Body of pancreas (tissue), 4 donors: Measurements from ENCODE around the gene ZBTB38. TPM values are rescaled to one million over a fixed set of nuclear protein-coding genes. Genes with fewer than 3 reads are reported as not detected.

ENCODE experiments used
- ATAC-seq: fragments of 150-250 bp; one replicate; pipeline ENCODE4 v1.9.1; 2016
- DNase-seq, 4 donors: peaks; one replicate each; pipeline ENCODE4 v3.0.0-alpha.2; 2019
- H3K27ac ChIP-seq, 4 donors: fragments of 200-600 bp; sonication (generic); 1 replicate in 3 of 4; 2 replicates in 1 of 4; pipeline versions ENCODE4 v1.5.1 to v1.6.1; 2016 to 2019; ENCODE audit warnings: mild to moderate bottlenecking in 1 of 4, mixed read lengths in 1 of 4, moderate library complexity in 1 of 4
- H3K27me3 ChIP-seq, 2 donors: fragments of 200-600 bp; sonication (generic); one replicate each; pipeline ENCODE4 v1.6.0; 2016; ENCODE audit warnings: mild to moderate bottlenecking in 1 of 2
- H3K36me3 ChIP-seq, 2 donors: fragments of 200-600 bp; sonication (generic); replicated peaks in 1 of 2; 2 replicates each; pipeline ENCODE4 v1.5.1; 2016; ENCODE audit warnings: low read depth in 2 of 2; ENCODE audit not compliant: insufficient read depth in 1 of 2
- H3K4me1 ChIP-seq: fragments of 200-600 bp; sonication (generic); one replicate; pipeline ENCODE4 v1.6.0; 2016
- H3K4me3 ChIP-seq, 2 donors: fragments of 200-600 bp; sonication (generic); 1 replicate in 1 of 2; 2 replicates in 1 of 2; pipeline ENCODE4 v1.5.1; 2016 to 2019
- H3K9me3 ChIP-seq, 3 donors: fragments of 200-600 bp; sonication (generic); 1 replicate in 2 of 3; 2 replicates in 1 of 3; pipeline ENCODE4 v1.5.1; 2016
- POLR2A ChIP-seq, 3 donors: fragments of 450-650 bp; IDR thresholded peaks; one replicate each; pipeline ENCODE4 v1.6.1; 2016; ENCODE audit warnings: antibody characterized with exemption in 3 of 3, mild to moderate bottlenecking in 2 of 3
- WGBS, 2 donors: methylation state at CpG; one replicate each; pipeline ENCODE4 v1.1.5; 2017; 5-methylcytosine and 5-hydroxymethylcytosine counted together
- intact Hi-C: fragments of 100-400 bp; cut with DNase I; formaldehyde crosslinking; loops from one replicate; pipeline ENCODE4 v1.15.1; 2023
- total RNA-seq, 2 donors: library from RNA; depleted of rRNA; stranded (reverse); fragments of >200 nt; gene quantifications; one replicate each; pipeline ENCODE4 v1.1.0, GENCODE V29; 2016
- TF ChIP-seq, protein P1 (sequence below), 7 experiments: fragments of 450-650 bp in 4 of 7; fragments of 200-600 bp in 3 of 7; sonication (generic) in 3 of 7; IDR thresholded peaks; one replicate each; pipeline ENCODE4 v1.5.1; 2016 to 2019; ENCODE audit warnings: antibody characterized with exemption in 7 of 7

Gene ZBTB38
- total RNA-seq, 2 donors from 2014 or later = 48.5 to 60.4 TPM

GRCh38 chr3:141403576-141403975 lies 35.3 kb downstream of the ZBTB38 start:
- no peaks in the 10 kb centered on the region for H3K27me3 ChIP-seq
- H3K9me3 ChIP-seq = no peaks in the 10 kb centered on the region
- WGBS, 2 donors = 23 to 29% methylated on average over 4 of the region's 4 CpGs
- peaks cover 1 to 4% of the 10 kb centered on the region in 2 donors for H3K36me3 ChIP-seq
- peak overlapping the region in 1 of 2 donors; percentile 57 for H3K4me3 ChIP-seq
- peaks cover 73% of the 10 kb centered on the region for H3K4me1 ChIP-seq
- H3K27ac ChIP-seq = peak overlapping the region in 3 of 4 donors; percentile 42 to 98 (median 97)
- DNase-seq (no peak), ATAC-seq (no peak)
- intact Hi-C loops = no loop called here
- TF ChIP-seq, protein P1, sequence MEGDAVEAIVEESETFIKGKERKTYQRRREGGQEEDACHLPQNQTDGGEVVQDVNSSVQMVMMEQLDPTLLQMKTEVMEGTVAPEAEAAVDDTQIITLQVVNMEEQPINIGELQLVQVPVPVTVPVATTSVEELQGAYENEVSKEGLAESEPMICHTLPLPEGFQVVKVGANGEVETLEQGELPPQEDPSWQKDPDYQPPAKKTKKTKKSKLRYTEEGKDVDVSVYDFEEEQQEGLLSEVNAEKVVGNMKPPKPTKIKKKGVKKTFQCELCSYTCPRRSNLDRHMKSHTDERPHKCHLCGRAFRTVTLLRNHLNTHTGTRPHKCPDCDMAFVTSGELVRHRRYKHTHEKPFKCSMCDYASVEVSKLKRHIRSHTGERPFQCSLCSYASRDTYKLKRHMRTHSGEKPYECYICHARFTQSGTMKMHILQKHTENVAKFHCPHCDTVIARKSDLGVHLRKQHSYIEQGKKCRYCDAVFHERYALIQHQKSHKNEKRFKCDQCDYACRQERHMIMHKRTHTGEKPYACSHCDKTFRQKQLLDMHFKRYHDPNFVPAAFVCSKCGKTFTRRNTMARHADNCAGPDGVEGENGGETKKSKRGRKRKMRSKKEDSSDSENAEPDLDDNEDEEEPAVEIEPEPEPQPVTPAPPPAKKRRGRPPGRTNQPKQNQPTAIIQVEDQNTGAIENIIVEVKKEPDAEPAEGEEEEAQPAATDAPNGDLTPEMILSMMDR (IDR thresholded peaks at IDR 0.05) = no peak
- no peak for TF ChIP-seq POLR2A (IDR thresholded peaks at IDR 0.05)

GRCh38 chr3:141405025-141405424 lies 36.7 kb downstream of the ZBTB38 start:
- ATAC-seq (no peak), DNase-seq (no peak)
- WGBS, 2 donors = 88 to 96% methylated on average over 3 of the region's 3 CpGs
- TF ChIP-seq, protein P1 (IDR thresholded peaks at IDR 0.05) = no peak
- TF ChIP-seq POLR2A (IDR thresholded peaks at IDR 0.05) = no peak
- H3K4me1 ChIP-seq = peaks cover 83% of the 10 kb centered on the region
- no peak overlapping the region for H3K27ac ChIP-seq
- no peaks in the 10 kb centered on the region for H3K9me3 ChIP-seq
- H3K36me3 ChIP-seq = peaks cover 1 to 4% of the 10 kb centered on the region in 2 donors
- H3K4me3 ChIP-seq = no peak overlapping the region
- no peaks in the 10 kb centered on the region for H3K27me3 ChIP-seq
- intact Hi-C loops = no loop called here

DNA sequence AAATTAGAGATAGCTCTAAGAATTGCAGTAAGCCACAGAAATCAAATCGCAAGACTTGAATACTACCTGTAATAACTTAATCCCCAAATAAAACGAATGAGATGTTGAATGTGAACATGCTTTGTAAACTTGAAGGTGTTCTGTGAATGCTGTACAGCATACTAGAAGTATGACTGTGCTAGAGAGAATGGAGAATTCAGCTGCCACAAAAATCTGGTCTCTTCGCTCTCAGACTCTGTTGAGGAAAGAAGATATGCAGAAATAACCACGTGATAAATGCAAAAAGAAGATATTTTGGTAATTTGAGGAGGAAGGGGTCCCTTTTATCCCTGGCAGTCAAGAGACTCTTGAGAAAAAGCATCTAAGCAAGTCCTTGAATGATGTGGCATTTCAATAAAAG lies 37.3 kb downstream of the ZBTB38 start:
- no peak for TF ChIP-seq POLR2A (IDR thresholded peaks at IDR 0.05)
- TF ChIP-seq, protein P1 (IDR thresholded peaks at IDR 0.05) = no peak
- H3K4me3 ChIP-seq = no peak overlapping the region
- WGBS, 2 donors = 92 to 93% methylated on average over 4 of the region's 4 CpGs
- ATAC-seq (no peak), DNase-seq (no peak)
- peak overlapping the region in 1 of 4 donors; percentile 37 for H3K27ac ChIP-seq
- no peaks in the 10 kb centered on the region for H3K9me3 ChIP-seq
- intact Hi-C loops = no loop called here
- H3K36me3 ChIP-seq = peaks cover 1 to 4% of the 10 kb centered on the region in 2 donors
- no peaks in the 10 kb centered on the region for H3K27me3 ChIP-seq
- H3K4me1 ChIP-seq = peaks cover 83% of the 10 kb centered on the region

- intact Hi-C loops = no loop called here
- H3K27ac ChIP-seq = peak overlapping the region in 3 of 4 donors; percentile 37 to 96 (median 42)
- no peak for DNase-seq
- H3K27me3 ChIP-seq = no peaks in the 10 kb centered on the region
- no peak for ATAC-seq
- WGBS, 2 donors = 95 to 100% methylated on average over 2 of the region's 2 CpGs
- H3K9me3 ChIP-seq = no peaks in the 10 kb centered on the region
- H3K36me3 ChIP-seq = peaks cover 1 to 4% of the 10 kb centered on the region in 2 donors
- TF ChIP-seq, protein P1 (IDR thresholded peaks at IDR 0.05) = no peak
- TF ChIP-seq POLR2A (IDR thresholded peaks at IDR 0.05) = no peak
- H3K4me3 ChIP-seq = no peak overlapping the region
- H3K4me1 ChIP-seq = peaks cover 83% of the 10 kb centered on the region
Observed at GRCh38 chr3:141406265-141406664, 38.0 kb downstream of the ZBTB38 start.

DNA sequence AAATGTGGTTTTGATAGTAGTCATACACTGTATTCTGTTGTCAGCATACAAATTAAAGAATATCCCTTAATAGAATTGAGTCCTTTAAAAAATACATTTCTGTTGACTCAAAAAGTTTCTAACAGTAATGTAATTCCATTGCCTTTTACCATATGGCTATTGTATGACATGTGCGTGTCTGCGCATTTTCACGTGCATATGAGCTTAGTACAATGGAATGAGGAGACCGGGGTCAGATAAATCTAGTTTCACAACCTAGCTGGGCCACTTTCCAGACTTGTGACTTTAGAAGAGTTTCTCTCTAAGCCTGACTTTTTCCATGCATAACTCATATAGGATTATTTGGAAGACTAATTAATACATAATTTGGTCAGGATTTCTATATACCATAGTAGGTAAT lies 38.7 kb downstream of the ZBTB38 start:
- Histone ChIP-seq H3K4me1 (peaks cover 83% of the 10 kb centered on the region), H3K36me3 (peaks cover 1 to 4% of the 10 kb centered on the region in 2 donors), H3K27me3 (no peaks in the 10 kb centered on the region), H3K4me3 (no peak overlapping the region), H3K9me3 (no peaks in the 10 kb centered on the region), H3K27ac (peak overlapping the region; percentile 21 to 96 (median 40))
- peak in 3 of 4 donors; percentile 60 to 69 (median 63) for DNase-seq
- TF ChIP-seq, protein P1 (IDR thresholded peaks at IDR 0.05) = no peak
- TF ChIP-seq POLR2A (IDR thresholded peaks at IDR 0.05) = no peak
- intact Hi-C loops = no loop called here
- 59 to 77% methylated on average over 4 of the region's 4 CpGs for WGBS, 2 donors
- ATAC-seq = no peak
